ENCODE measurements around the gene ITPKB.

Gene ITPKB

DNA sequence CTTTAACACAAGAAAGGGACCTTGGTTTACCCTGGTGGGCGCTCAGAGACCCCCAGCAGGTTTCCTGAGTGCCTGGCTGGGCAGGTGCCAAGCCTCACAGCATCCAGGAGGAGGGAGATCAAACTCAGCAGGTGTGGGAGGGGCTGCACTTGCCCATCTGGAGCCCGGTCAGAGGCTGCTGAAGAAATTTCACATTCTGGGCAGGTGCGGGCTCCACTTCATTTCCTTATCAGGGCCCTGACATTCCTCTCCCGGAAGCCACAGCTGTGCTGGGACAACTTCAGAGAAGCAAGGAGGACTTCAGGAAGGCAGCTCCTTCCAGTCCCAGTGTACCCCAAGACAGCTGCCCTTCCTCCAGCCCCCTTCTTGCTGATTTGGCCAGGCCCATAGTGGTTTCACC is 82.9 kb downstream of the ITPKB start:
- no peaks in the 10 kb centered on the region for H3K36me3 ChIP-seq (ENCODE audit: insufficient read depth, low read length)
- no peaks in the 10 kb centered on the region for H3K27me3 ChIP-seq (ENCODE audit: insufficient read depth, low read length)
- no peaks in the 10 kb centered on the region for H3K9me3 ChIP-seq (ENCODE audit: low read length)
- H3K4me1 ChIP-seq (ENCODE audit: insufficient read depth, low read length) = peaks cover 47% of the 10 kb centered on the region
- no peak overlapping the region for H3K4me3 ChIP-seq (ENCODE audit: low read length)
- H2AFZ ChIP-seq (ENCODE audit: low read depth, low read length) = no peak overlapping the region

GRCh38 chr1:226655251-226656163 is 83.6 kb downstream of the ITPKB start:
- Histone ChIP-seq H3K27me3 (ENCODE audit: insufficient read depth, low read length) (no peaks in the 10 kb centered on the region), H2AFZ (ENCODE audit: low read depth, low read length) (no peak overlapping the region), H3K4me1 (ENCODE audit: insufficient read depth, low read length) (peaks cover 50% of the 10 kb centered on the region), H3K9me3 (ENCODE audit: low read length) (no peaks in the 10 kb centered on the region), H3K4me3 (ENCODE audit: low read length) (no peak overlapping the region), H3K36me3 (ENCODE audit: insufficient read depth, low read length) (no peaks in the 10 kb centered on the region)

DNA sequence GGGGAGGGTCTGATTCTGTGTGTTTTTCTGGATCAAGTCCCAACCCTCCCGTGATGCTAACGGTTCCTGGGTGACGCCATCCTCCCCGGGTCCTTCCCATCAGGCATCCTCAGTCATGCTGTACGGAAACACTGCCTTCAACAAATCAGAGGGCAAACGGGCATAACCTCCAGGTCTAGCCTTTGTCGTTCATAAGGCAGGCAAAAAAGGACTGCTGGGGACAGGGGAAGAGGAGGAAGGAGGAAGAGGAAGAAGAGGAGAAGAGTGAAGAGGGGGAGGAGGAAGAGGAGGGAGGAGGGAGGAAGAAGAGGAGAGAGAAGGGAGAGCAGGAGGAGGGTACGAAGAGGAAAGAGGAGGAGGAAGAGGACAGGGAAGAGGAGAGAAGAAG is 84.4 kb downstream of the ITPKB start:
- H3K4me1 ChIP-seq (ENCODE audit: insufficient read depth, low read length) = peaks cover 57% of the 10 kb centered on the region
- no peaks in the 10 kb centered on the region for H3K36me3 ChIP-seq (ENCODE audit: insufficient read depth, low read length)
- no peaks in the 10 kb centered on the region for H3K9me3 ChIP-seq (ENCODE audit: low read length)

DNA sequence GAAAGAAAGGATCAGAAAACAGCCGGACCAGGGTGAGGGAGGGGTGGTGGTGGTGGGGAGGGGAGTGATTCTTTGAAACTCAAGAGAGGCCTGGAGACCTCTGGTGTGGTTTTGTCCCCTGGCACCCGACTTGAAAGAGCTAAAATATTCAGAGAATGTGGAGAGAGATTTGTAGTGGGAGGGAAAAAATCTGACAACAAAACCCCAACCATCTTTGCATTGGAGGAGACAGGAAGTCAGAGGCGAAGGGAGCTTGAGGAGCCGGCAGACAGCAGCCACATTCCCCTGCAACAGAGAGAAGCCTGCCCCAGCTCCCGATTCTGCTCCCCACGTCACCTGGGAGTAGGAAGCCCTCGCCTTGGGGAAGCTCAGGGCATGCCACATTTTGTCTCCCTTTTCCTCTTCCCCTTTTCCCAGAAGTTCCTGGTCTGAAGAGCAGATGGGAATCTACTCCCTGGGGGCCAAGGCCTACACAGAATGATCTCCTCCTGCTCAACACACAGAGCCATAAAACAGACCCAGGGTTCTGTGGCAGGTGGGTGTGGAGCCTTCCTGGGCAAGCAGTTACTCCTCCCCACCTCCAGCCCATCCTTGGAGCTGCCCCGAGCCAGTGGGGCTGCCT is 84.9 kb downstream of the ITPKB start:
- Histone ChIP-seq H3K4me1 (ENCODE audit: insufficient read depth, low read length) (peaks cover 57% of the 10 kb centered on the region), H3K27me3 (ENCODE audit: insufficient read depth, low read length) (no peaks in the 10 kb centered on the region), H3K36me3 (ENCODE audit: insufficient read depth, low read length) (no peaks in the 10 kb centered on the region), H3K4me3 (ENCODE audit: low read length) (peak overlapping the region; percentile 10), H3K9me3 (ENCODE audit: low read length) (no peaks in the 10 kb centered on the region), H2AFZ (ENCODE audit: low read depth, low read length) (peak overlapping the region; percentile 7)

More for the DNA sequence above, 84.4 kb downstream of the ITPKB start:
- Histone ChIP-seq H3K27me3 (ENCODE audit: insufficient read depth, low read length) (no peaks in the 10 kb centered on the region), H3K4me3 (ENCODE audit: low read length) (peak overlapping the region; percentile 10), H2AFZ (ENCODE audit: low read depth, low read length) (peak overlapping the region; percentile 7)

GRCh38 chr1:226653311-226653921 is 85.7 kb downstream of the ITPKB start:
- Histone ChIP-seq H3K9me3 (ENCODE audit: low read length) (no peaks in the 10 kb centered on the region), H2AFZ (ENCODE audit: low read depth, low read length) (peak overlapping the region; percentile 7), H3K4me3 (ENCODE audit: low read length) (no peak overlapping the region), H3K27me3 (ENCODE audit: insufficient read depth, low read length) (no peaks in the 10 kb centered on the region), H3K36me3 (ENCODE audit: insufficient read depth, low read length) (no peaks in the 10 kb centered on the region), H3K4me1 (ENCODE audit: insufficient read depth, low read length) (peaks cover 55% of the 10 kb centered on the region)

GRCh38 chr1:226652613-226653012 is 86.5 kb downstream of the ITPKB start:
- H3K9me3 ChIP-seq (ENCODE audit: low read length) = no peaks in the 10 kb centered on the region
- no peak overlapping the region for H2AFZ ChIP-seq (ENCODE audit: low read depth, low read length)
- no peaks in the 10 kb centered on the region for H3K27me3 ChIP-seq (ENCODE audit: insufficient read depth, low read length)
- no peaks in the 10 kb centered on the region for H3K36me3 ChIP-seq (ENCODE audit: insufficient read depth, low read length)
- H3K4me3 ChIP-seq (ENCODE audit: low read length) = no peak overlapping the region
- peaks cover 47% of the 10 kb centered on the region for H3K4me1 ChIP-seq (ENCODE audit: insufficient read depth, low read length)

DNA sequence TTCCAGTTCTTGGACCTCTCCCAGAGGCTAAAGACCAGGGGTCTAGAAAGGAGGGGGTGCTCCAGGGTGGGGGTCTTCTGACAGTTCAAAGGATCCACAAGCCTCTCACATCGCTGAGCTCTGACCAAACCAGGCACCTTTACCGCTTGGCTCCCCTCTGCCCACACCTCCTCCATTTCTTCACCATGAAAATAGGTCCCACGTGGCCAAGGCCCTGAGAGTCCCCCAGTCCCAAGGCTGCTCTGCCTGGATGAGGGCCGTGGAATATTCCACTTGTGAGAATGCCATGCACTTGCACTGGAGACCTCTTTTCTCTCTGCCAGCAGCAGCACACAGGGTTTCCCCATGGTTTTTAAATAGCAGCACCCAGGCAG is 87.4 kb downstream of the ITPKB start:
- no peak overlapping the region for H3K4me3 ChIP-seq (ENCODE audit: low read length)
- H3K36me3 ChIP-seq (ENCODE audit: insufficient read depth, low read length) = no peaks in the 10 kb centered on the region
- H2AFZ ChIP-seq (ENCODE audit: low read depth, low read length) = no peak overlapping the region
- H3K4me1 ChIP-seq (ENCODE audit: insufficient read depth, low read length) = peaks cover 42% of the 10 kb centered on the region
- no peaks in the 10 kb centered on the region for H3K9me3 ChIP-seq (ENCODE audit: low read length)
- no peaks in the 10 kb centered on the region for H3K27me3 ChIP-seq (ENCODE audit: insufficient read depth, low read length)

- H2AFZ ChIP-seq (ENCODE audit: low read depth, low read length) = no peak overlapping the region
- H3K9me3 ChIP-seq (ENCODE audit: low read length) = no peaks in the 10 kb centered on the region
- H3K36me3 ChIP-seq (ENCODE audit: insufficient read depth, low read length) = no peaks in the 10 kb centered on the region
- H3K27me3 ChIP-seq (ENCODE audit: insufficient read depth, low read length) = no peaks in the 10 kb centered on the region
- no peak overlapping the region for H3K4me3 ChIP-seq (ENCODE audit: low read length)
- peaks cover 42% of the 10 kb centered on the region for H3K4me1 ChIP-seq (ENCODE audit: insufficient read depth, low read length)
Observed at GRCh38 chr1:226651041-226651731, 87.9 kb downstream of the ITPKB start.

DNA sequence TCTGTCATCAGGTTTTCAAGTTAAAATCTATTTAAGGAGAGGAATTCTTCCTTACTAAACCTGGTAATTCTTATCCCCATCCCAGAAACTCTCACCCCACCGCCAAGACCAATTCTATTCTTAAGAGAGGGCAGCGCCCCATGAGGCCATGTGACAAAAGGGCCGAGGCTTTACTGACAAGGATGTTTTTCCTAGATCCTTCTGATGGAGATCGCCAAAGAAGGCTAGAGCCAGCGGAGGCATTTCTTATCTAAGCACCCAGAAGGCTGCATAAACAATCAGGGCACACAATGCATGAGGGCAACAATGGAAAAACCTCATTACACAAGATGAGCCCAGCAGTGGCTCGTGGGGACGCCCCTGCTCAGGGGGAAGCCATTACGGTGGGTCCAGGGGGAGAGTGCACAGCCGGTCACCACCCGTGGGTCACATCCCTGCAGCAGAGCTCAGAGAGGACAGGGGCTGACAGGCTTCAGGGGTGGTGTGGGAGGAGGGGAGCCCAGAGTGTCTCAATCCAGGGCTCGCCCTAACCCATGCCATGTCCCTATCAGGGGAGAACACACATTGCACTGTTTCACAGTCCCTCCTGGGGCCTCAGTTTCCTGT is 88.7 kb downstream of the ITPKB start:
- Histone ChIP-seq H3K4me1 (ENCODE audit: insufficient read depth, low read length) (peaks cover 35% of the 10 kb centered on the region), H2AFZ (ENCODE audit: low read depth, low read length) (no peak overlapping the region), H3K4me3 (ENCODE audit: low read length) (no peak overlapping the region), H3K27me3 (ENCODE audit: insufficient read depth, low read length) (no peaks in the 10 kb centered on the region), H3K36me3 (ENCODE audit: insufficient read depth, low read length) (no peaks in the 10 kb centered on the region), H3K9me3 (ENCODE audit: low read length) (no peaks in the 10 kb centered on the region)

DNA sequence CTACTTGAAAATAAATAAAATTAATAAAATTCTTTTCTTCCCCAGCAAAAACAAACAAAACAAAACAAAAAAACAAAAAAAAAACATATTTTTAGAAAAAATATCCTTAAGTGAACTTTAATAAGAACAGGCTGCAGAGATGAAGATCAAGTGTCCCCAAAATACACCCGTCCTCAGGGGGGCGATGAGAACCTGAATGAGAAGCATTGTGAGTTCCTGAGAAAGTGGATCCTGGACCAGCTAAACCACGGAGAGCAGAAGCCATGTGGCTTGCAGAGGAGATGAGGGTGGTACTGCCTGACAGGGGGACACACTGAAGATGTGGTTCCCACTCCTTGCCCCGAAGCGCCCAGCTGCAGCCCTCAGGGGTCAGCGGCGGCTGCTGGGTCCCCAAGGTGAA is 89.3 kb downstream of the ITPKB start:
- Histone ChIP-seq H3K27me3 (ENCODE audit: insufficient read depth, low read length) (no peaks in the 10 kb centered on the region), H2AFZ (ENCODE audit: low read depth, low read length) (no peak overlapping the region), H3K9me3 (ENCODE audit: low read length) (no peaks in the 10 kb centered on the region), H3K36me3 (ENCODE audit: insufficient read depth, low read length) (no peaks in the 10 kb centered on the region), H3K4me1 (ENCODE audit: insufficient read depth, low read length) (peaks cover 29% of the 10 kb centered on the region), H3K4me3 (ENCODE audit: low read length) (no peak overlapping the region)

GRCh38 chr1:226649244-226649643 is 89.8 kb downstream of the ITPKB start:
- Histone ChIP-seq H3K4me3 (ENCODE audit: low read length) (no peak overlapping the region), H3K36me3 (ENCODE audit: insufficient read depth, low read length) (no peaks in the 10 kb centered on the region), H3K9me3 (ENCODE audit: low read length) (no peaks in the 10 kb centered on the region), H3K27me3 (ENCODE audit: insufficient read depth, low read length) (no peaks in the 10 kb centered on the region), H3K4me1 (ENCODE audit: insufficient read depth, low read length) (peaks cover 24% of the 10 kb centered on the region), H2AFZ (ENCODE audit: low read depth, low read length) (no peak overlapping the region)

DNA sequence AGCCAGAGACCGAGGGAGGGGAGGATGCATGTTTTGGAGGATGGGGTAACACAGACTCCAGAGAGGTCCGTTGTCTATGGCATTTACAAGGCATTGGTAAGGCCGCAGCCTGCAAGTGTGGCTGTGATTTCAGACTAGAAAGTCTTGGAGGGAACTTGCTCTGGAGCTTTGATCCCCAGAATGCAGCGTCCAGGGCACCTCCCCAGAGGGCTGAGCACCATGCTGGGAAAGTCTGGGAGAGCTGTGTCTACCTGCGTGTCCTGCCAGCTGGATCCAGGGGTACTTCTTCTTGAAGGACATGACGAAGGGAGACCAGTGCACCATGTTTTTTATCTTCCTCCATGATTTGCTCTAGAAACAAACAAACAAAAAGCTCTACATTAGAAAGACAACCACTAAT is 90.7 kb downstream of the ITPKB start:
- Histone ChIP-seq H3K36me3 (ENCODE audit: insufficient read depth, low read length) (no peaks in the 10 kb centered on the region), H3K27me3 (ENCODE audit: insufficient read depth, low read length) (no peaks in the 10 kb centered on the region), H3K9me3 (ENCODE audit: low read length) (no peaks in the 10 kb centered on the region), H3K4me3 (ENCODE audit: low read length) (no peak overlapping the region), H2AFZ (ENCODE audit: low read depth, low read length) (no peak overlapping the region), H3K4me1 (ENCODE audit: insufficient read depth, low read length) (peaks cover 19% of the 10 kb centered on the region)
